ENCODE measurements around the gene TPSD1.
"Not testable (repeated sequence)": the region's sequence is repeated elsewhere in the genome, so short reads cannot be mapped to it uniquely, and the experiment has no call there.

- TF ChIP-seq ZBTB34 (CRISPR knock-in tag; IDR thresholded peaks at IDR 0.05); NFE2 (IDR thresholded peaks at IDR 0.05; ENCODE audit: low read depth); FOXJ3 (CRISPR knock-in tag; IDR thresholded peaks at IDR 0.05); ZNF133 (CRISPR knock-in tag; IDR thresholded peaks at IDR 0.05); CEBPB (tag; IDR thresholded peaks at IDR 0.05); NR2C2 (CRISPR knock-in tag; IDR thresholded peaks at IDR 0.05); NR2C2 (tag; IDR thresholded peaks at IDR 0.05); ZNF274 (IDR thresholded peaks at IDR 0.05; ENCODE audit: borderline replicate concordance, low read depth, low read length); DLX4 (CRISPR knock-in tag; IDR thresholded peaks at IDR 0.05); AFF4 (CRISPR knock-in tag; IDR thresholded peaks at IDR 0.05); DNMT1 (IDR thresholded peaks at IDR 0.05): not testable (repeated sequence)
- TF ChIP-seq, protein P1, sequence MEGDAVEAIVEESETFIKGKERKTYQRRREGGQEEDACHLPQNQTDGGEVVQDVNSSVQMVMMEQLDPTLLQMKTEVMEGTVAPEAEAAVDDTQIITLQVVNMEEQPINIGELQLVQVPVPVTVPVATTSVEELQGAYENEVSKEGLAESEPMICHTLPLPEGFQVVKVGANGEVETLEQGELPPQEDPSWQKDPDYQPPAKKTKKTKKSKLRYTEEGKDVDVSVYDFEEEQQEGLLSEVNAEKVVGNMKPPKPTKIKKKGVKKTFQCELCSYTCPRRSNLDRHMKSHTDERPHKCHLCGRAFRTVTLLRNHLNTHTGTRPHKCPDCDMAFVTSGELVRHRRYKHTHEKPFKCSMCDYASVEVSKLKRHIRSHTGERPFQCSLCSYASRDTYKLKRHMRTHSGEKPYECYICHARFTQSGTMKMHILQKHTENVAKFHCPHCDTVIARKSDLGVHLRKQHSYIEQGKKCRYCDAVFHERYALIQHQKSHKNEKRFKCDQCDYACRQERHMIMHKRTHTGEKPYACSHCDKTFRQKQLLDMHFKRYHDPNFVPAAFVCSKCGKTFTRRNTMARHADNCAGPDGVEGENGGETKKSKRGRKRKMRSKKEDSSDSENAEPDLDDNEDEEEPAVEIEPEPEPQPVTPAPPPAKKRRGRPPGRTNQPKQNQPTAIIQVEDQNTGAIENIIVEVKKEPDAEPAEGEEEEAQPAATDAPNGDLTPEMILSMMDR (IDR thresholded peaks at IDR 0.05 in 2 of 3, conservative IDR thresholded peaks at IDR 0.05 in 1 of 3; ENCODE audit: insufficient read depth in 2 of 3, low read depth in 1 of 3, low read length in 3 of 3) = not testable (repeated sequence)
- TF ChIP-seq, protein P2, sequence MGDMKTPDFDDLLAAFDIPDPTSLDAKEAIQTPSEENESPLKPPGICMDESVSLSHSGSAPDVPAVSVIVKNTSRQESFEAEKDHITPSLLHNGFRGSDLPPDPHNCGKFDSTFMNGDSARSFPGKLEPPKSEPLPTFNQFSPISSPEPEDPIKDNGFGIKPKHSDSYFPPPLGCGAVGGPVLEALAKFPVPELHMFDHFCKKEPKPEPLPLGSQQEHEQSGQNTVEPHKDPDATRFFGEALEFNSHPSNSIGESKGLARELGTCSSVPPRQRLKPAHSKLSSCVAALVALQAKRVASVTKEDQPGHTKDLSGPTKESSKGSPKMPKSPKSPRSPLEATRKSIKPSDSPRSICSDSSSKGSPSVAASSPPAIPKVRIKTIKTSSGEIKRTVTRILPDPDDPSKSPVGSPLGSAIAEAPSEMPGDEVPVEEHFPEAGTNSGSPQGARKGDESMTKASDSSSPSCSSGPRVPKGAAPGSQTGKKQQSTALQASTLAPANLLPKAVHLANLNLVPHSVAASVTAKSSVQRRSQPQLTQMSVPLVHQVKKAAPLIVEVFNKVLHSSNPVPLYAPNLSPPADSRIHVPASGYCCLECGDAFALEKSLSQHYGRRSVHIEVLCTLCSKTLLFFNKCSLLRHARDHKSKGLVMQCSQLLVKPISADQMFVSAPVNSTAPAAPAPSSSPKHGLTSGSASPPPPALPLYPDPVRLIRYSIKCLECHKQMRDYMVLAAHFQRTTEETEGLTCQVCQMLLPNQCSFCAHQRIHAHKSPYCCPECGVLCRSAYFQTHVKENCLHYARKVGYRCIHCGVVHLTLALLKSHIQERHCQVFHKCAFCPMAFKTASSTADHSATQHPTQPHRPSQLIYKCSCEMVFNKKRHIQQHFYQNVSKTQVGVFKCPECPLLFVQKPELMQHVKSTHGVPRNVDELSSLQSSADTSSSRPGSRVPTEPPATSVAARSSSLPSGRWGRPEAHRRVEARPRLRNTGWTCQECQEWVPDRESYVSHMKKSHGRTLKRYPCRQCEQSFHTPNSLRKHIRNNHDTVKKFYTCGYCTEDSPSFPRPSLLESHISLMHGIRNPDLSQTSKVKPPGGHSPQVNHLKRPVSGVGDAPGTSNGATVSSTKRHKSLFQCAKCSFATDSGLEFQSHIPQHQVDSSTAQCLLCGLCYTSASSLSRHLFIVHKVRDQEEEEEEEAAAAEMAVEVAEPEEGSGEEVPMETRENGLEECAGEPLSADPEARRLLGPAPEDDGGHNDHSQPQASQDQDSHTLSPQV (IDR thresholded peaks at IDR 0.05) = not testable (repeated sequence)
Measured at GRCh38 chr16:1226692-1227091, 29.2 kb upstream of the TPSD1 start.
